ENCODE results near the gene CST7.
"Not testable (repeated sequence)": the region's sequence is repeated elsewhere in the genome, so short reads cannot be mapped to it uniquely, and the experiment has no call there.

The CST7 gene

GRCh38 chr20:25000268-25000801 lies 51.3 kb downstream of the CST7 start:
- DNase-seq (ENCODE audit: low spot score), result peak; percentile 65
- peak; percentile 27 for FAIRE-seq

DNA sequence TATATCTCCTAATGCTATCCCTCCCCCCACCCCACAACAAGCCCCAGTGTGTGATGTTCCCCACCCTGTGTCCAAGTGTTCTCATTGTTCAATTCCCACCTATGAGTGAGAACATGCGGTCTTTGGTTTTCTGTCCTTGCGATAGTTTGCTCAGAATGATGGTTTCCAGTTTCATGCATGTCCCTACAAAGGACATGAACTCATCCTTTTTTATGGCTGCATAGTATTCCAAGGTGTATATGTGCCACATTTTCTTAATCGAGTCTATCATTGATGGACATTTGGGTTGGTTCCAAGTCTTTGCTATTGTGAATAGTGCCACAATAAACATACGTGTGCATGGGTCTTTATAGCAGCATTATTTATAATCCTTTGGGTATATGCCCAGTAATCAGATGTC lies 52.3 kb downstream of the CST7 start:
- not testable (repeated sequence) for FAIRE-seq; DNase-seq (ENCODE audit: low spot score)

DNA sequence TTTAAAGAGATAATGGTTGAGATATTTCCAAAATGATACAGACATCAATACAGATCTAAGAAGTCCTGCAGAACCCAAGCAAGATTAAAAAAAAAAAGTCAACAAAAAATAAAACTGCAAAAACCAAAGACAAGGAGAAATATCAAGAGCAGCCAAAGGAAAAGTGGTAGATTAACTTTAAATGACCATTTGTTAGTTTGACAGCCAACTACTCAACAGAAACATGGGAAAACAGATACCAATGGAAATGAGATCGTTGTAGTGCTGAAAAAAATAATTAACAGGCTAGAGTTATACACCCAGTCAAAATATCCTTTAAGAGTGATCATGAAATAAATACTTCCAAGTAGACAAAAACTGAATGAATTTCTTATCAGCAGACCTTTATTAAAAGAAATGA lies 53.9 kb downstream of the CST7 start:
- no peak for FAIRE-seq

GRCh38 chr20:25005220-25005619 lies 56.2 kb downstream of the CST7 start:
- FAIRE-seq (no peak), DNase-seq (ENCODE audit: low spot score) (no peak)

More for the DNA sequence above, 53.9 kb downstream of the CST7 start:
- DNase-seq (ENCODE audit: low spot score), result no peak

- FAIRE-seq (no peak), DNase-seq (ENCODE audit: low spot score) (no peak)
Measured at GRCh38 chr20:25005661-25006060, 56.6 kb downstream of the CST7 start.

GRCh38 chr20:25006431-25007167 lies 57.5 kb downstream of the CST7 start:
- DNase-seq (ENCODE audit: low spot score) (no peak), FAIRE-seq (no peak)

- FAIRE-seq (no peak), DNase-seq (ENCODE audit: low spot score) (no peak)
Measured at GRCh38 chr20:25007491-25008305, 58.6 kb downstream of the CST7 start.

DNA sequence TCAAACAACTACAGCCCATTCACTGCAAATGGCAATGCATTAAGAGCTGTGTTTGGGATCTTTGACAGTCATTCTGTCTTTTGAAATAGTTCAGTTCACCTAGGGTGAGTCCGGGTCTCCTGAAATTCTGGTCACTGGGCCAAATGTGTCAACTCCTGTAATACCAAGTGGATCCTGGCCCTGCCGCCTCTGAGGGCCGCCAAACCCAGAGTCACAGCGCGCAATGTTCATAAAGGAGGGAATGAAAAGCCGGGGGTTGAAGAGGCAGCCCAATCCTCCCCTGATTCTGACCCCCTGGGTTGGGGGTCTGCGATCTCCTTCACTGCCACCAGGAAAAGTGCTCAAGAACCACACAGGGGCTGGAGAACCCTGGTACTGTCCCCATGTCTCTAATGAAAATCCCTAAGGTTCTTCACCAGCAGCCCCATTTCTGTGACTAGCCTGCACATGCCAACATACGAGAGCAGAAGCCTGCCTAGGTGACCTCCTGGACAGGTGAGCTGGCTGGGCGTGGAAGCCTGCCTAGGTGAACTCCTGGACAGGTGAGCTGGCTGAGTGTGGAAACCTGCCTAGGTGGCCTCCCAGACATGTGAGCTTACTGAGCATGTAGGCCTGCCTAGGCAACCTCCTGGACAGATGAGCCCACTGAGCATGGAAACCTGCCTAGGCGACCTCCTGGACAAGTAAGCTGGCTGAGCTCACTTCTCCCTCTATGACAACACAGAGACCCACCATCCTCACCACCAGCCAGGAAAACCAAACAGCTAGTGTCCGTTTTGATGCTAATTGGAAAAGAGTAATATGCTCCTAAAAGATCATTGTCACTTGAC lies 59.5 kb downstream of the CST7 start:
- DNase-seq (ENCODE audit: low spot score), result no peak
- no peak for FAIRE-seq

Measured in urothelium cell line (cell line).